ENCODE measurements around the gene EVI5.

Gene EVI5

DNA sequence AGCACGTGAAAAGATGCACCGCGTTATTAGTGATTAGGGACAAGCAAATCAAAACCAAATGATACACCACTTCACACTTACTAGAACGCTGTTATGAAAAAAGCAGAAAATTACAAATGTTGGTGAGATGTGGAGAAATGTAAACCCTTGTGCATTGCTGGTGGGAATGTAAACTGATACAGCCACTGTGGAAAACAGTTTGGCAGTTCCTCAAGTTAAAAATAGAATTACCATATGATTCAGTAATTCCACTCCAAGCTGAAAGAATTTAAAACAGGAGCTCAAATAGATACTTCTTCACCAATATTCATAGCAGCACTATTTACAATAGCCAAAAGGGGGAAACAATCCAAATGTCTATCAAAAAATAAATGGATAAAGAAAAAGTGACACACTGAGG, 10.3 kb upstream of the EVI5 start:
- no peak overlapping the region for H3K4me3 ChIP-seq (ENCODE audit: low read depth, low read length)
- TF ChIP-seq, protein P1, sequence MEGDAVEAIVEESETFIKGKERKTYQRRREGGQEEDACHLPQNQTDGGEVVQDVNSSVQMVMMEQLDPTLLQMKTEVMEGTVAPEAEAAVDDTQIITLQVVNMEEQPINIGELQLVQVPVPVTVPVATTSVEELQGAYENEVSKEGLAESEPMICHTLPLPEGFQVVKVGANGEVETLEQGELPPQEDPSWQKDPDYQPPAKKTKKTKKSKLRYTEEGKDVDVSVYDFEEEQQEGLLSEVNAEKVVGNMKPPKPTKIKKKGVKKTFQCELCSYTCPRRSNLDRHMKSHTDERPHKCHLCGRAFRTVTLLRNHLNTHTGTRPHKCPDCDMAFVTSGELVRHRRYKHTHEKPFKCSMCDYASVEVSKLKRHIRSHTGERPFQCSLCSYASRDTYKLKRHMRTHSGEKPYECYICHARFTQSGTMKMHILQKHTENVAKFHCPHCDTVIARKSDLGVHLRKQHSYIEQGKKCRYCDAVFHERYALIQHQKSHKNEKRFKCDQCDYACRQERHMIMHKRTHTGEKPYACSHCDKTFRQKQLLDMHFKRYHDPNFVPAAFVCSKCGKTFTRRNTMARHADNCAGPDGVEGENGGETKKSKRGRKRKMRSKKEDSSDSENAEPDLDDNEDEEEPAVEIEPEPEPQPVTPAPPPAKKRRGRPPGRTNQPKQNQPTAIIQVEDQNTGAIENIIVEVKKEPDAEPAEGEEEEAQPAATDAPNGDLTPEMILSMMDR (conservative IDR thresholded peaks at IDR 0.05; ENCODE audit: low read depth, low read length): no peak
- peak; percentile 89 for DNase-seq (ENCODE audit: low read depth)

DNA sequence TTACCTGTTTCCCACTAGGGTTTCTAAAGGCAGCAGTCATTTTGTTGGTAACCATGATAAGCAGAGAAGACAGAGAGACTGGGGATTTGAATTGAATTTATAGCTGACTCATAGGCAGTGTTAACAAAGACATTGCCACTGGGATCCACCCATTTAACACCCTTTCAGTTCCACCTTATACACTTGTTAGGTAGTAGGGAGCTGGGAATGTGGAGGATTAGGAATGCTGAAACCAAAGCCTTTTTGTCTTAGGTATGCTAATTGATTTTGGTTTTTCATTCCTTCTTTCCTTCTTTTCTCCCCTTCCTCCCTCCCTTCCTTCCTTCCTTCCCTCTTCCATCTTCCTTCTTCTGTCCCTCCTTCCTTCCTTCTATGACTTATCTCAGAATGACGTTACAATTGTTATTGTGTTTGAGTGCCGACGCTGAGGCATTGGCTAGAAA, 7.5 kb upstream of the EVI5 start:
- no peak overlapping the region for H3K4me3 ChIP-seq (ENCODE audit: low read depth, low read length)
- peak; percentile 29 for DNase-seq (ENCODE audit: low read depth)
- TF ChIP-seq, protein P1 (conservative IDR thresholded peaks at IDR 0.05; ENCODE audit: low read depth, low read length): no peak

DNA sequence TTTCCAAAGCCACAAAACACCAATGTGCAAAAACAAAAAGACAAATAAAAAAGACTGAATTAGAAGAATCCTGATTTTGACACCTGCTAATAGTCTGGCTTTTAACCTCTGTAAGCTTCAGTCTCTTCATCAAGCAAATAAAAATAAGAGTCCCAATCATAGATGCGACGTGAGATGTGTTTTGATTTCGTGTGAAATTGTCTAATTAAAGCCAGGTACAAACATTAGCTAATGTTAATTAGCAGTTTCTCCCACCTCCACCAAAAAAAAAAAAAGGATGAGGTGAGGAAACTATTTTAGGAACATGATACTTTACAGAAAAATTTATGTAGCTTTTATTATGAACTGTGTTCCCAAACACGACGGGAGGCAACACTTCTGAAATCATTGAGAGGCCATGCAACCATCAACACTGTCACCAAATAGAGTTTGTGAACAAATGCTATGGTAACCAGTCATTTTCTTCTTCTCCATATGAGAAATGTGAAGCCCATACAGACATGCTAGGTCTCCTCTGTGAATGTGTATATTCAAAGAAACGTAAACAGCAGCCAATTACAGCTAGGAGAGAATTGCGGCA, 6.7 kb upstream of the EVI5 start:
- TF ChIP-seq, protein P1 (conservative IDR thresholded peaks at IDR 0.05; ENCODE audit: low read depth, low read length): no peak
- DNase-seq (ENCODE audit: low read depth): peak; percentile 45

DNA sequence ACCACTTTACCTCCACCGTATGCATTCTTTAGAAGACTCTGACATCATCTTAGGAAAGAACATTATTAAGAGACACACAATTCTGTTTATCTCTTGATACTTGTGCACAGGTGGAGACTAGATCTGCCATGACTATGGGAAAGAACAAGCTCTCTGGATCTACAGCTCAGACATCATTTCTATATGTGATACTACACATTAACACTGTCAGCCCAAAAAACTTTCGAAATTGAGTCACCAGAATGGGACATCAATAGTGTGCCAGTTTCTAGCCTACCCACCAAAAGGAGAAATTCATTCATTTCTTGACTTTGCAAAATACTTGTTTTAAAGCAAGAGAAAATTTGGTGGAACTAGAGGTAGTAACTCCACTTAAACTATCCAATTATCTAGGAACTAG, 6.0 kb upstream of the EVI5 start:
- no peak overlapping the region for H3K4me3 ChIP-seq (ENCODE audit: low read depth, low read length)
- no peak for DNase-seq (ENCODE audit: low read depth)
- TF ChIP-seq, protein P1 (conservative IDR thresholded peaks at IDR 0.05; ENCODE audit: low read depth, low read length): no peak

More for the DNA sequence above, 6.7 kb upstream of the EVI5 start:
- no peak overlapping the region for H3K4me3 ChIP-seq (ENCODE audit: low read depth, low read length)

DNA sequence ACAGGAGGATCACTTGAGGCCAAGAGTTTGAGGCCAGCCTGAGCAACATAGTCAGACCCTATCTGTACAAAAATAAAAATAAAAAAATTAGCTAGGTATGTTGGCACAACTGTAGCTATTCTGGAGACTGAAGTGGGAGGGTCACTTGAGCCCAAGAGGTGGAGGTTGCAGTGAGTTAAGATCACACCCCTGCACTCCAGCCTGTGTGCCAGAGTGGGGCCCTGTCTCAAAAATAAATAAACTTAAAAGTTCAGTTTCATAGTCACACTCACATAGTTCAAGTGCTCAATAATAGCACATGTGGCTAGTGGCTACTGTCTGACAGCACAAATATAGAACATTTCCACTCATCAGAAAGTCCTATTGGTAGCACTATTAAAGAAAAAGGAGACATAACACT, 5.2 kb upstream of the EVI5 start:
- no peak overlapping the region for H3K4me3 ChIP-seq (ENCODE audit: low read depth, low read length)
- no peak for DNase-seq (ENCODE audit: low read depth)
- TF ChIP-seq, protein P1 (conservative IDR thresholded peaks at IDR 0.05; ENCODE audit: low read depth, low read length): no peak

DNA sequence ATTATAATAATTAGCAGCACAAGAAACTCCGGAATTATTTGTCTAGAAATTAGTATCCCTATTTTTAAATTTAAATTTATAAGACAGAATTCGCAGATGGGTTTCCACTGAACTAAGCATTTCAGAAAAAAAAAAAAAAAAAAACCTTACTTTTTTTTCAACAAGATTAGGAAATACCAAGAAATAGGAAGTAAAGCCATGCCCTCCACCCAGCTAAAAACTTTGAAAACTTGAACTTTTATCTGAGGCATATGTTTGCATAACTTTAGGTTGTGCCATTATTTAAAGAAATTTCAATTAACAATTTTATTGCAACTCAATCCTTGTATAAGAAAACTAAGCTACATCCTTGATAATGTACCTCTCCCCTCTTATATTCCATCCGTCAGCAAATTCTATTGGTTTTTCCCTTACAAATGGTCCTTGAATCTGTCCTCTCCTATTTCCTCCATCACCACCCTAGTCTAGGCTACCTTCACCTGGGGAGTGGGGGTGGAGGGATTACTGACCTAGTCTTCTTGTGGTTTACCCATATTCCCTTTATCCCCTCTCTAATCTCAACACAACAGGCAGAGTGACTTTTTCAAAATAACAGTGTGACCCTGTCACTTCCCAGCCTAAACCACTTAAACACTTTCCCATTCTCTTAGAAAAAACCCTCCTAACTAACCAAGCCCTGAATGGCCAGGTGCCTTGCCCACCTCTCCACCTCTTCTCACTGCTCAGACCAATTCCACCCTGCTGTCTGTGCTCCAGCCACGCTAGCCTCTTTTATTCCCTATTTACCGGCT, 1.4 kb upstream of the EVI5 start:
- TF ChIP-seq, protein P1 (conservative IDR thresholded peaks at IDR 0.05; ENCODE audit: low read depth, low read length): no peak
- H3K4me3 ChIP-seq (ENCODE audit: low read depth, low read length): no peak overlapping the region

More for the DNA sequence above, 1.4 kb upstream of the EVI5 start:
- DNase-seq (ENCODE audit: low read depth): no peak
